H9 (cell line): Measurements from ENCODE around the gene SERPINA3. TPM values are rescaled to one million over a fixed set of nuclear protein-coding genes. Genes with fewer than 3 reads are reported as not detected.

ENCODE experiments used
- DNase-seq: peaks from one replicate; pipeline ENCODE4 v3.0.0-alpha.2; 2017
- H2AFZ ChIP-seq: one replicate; pipeline ENCODE4 v1.6.1; 2013; ENCODE audit warnings: mild to moderate bottlenecking, low read length, control low read depth, moderate library complexity
- H2AK5ac ChIP-seq: 2 replicates; pipeline ENCODE4 v1.6.1; 2013; ENCODE audit warnings: low read length, control low read depth, mixed read lengths; ENCODE audit not compliant: insufficient read length
- H2BK120ac ChIP-seq: one replicate; pipeline ENCODE4 v1.6.1; 2013; ENCODE audit warnings: low read depth, mild to moderate bottlenecking, low read length, control low read depth, inconsistent platforms; ENCODE audit not compliant: poor library complexity, severe bottlenecking
- H2BK12ac ChIP-seq: 2 replicates; pipeline ENCODE4 v1.6.1; 2013; ENCODE audit warnings: low read length, control low read depth, mixed read lengths, low read depth; ENCODE audit not compliant: insufficient read length
- H2BK15ac ChIP-seq: 2 replicates; pipeline ENCODE4 v1.6.1; 2013; ENCODE audit warnings: low read depth, low read length, control low read depth
- H2BK20ac ChIP-seq: one replicate; pipeline ENCODE4 v1.6.1; 2013; ENCODE audit warnings: low read depth, mild to moderate bottlenecking, low read length, control low read depth, inconsistent platforms; ENCODE audit not compliant: poor library complexity, severe bottlenecking
- H2BK5ac ChIP-seq: 2 replicates; pipeline ENCODE4 v1.6.1; 2013; ENCODE audit warnings: low read length, control low read depth, mixed read lengths; ENCODE audit not compliant: insufficient read length
- H3K14ac ChIP-seq: 2 replicates; pipeline ENCODE4 v1.6.1; 2013; ENCODE audit warnings: low read length, control low read depth; ENCODE audit not compliant: insufficient read depth
- H3K18ac ChIP-seq: 2 replicates; pipeline ENCODE4 v1.6.1; 2013; ENCODE audit warnings: low read depth, mild to moderate bottlenecking, mixed read lengths, low read length, control low read depth; ENCODE audit not compliant: insufficient read length
- H3K23ac ChIP-seq: 2 replicates; pipeline ENCODE4 v1.6.1; 2013; ENCODE audit warnings: low read length, control low read depth, mixed read lengths, low read depth; ENCODE audit not compliant: insufficient read length
- H3K23me2 ChIP-seq: 2 replicates; pipeline ENCODE4 v1.6.1; 2013; ENCODE audit warnings: low read depth, mild to moderate bottlenecking, mixed read lengths, low read length, control low read depth; ENCODE audit not compliant: insufficient read length, poor library complexity, severe bottlenecking
- H3K27ac ChIP-seq: 2 replicates; pipeline ENCODE4 v1.5.1; 2013; ENCODE audit warnings: low read length, control low read depth, mixed read lengths, low read depth; ENCODE audit not compliant: insufficient read length
- H3K27me3 ChIP-seq: 2 replicates; pipeline ENCODE4 v1.6.1; 2013; ENCODE audit warnings: low read length, control low read depth, inconsistent platforms; ENCODE audit not compliant: insufficient read depth
- H3K4ac ChIP-seq: 2 replicates; pipeline ENCODE4 v1.6.1; 2013; ENCODE audit warnings: low read depth, mild to moderate bottlenecking, control low read depth, inconsistent platforms, low read length, moderate library complexity
- H3K4me1 ChIP-seq: 2 replicates; pipeline ENCODE4 v1.6.1; 2013; ENCODE audit warnings: low read length, control low read depth, inconsistent platforms; ENCODE audit not compliant: insufficient read depth
- H3K4me2 ChIP-seq: 2 replicates; pipeline ENCODE4 v1.6.1; 2013; ENCODE audit warnings: low read length, control low read depth, mixed read lengths; ENCODE audit not compliant: insufficient read length, insufficient read depth
- H3K56ac ChIP-seq: 2 replicates; pipeline ENCODE4 v1.6.1; 2013; ENCODE audit warnings: low read depth, mild to moderate bottlenecking, mixed read lengths, low read length, control low read depth; ENCODE audit not compliant: insufficient read length
- H3K79me1 ChIP-seq: 2 replicates; pipeline ENCODE4 v1.6.1; 2013; ENCODE audit warnings: low read depth, mild to moderate bottlenecking, moderate library complexity, low read length, control low read depth, inconsistent platforms; ENCODE audit not compliant: insufficient read depth, poor library complexity, severe bottlenecking
- H3K79me2 ChIP-seq: 2 replicates; pipeline ENCODE4 v1.6.1; 2013; ENCODE audit warnings: low read length, control low read depth, inconsistent platforms; ENCODE audit not compliant: insufficient read depth
- H3K9ac ChIP-seq: 2 replicates; pipeline ENCODE4 v1.6.1; 2013; ENCODE audit warnings: low read length, control low read depth, mixed read lengths; ENCODE audit not compliant: insufficient read length; ENCODE audit errors: extremely low read depth
- H3K9me3 ChIP-seq: one replicate; pipeline ENCODE4 v1.6.1; 2013; ENCODE audit warnings: low read depth, low read length, inconsistent platforms; ENCODE audit not compliant: control insufficient read depth
- H3T11ph ChIP-seq: one replicate; pipeline ENCODE4 v1.6.1; 2013; ENCODE audit warnings: mild to moderate bottlenecking, low read length, control low read depth, inconsistent platforms
- H4K20me1 ChIP-seq: one replicate; pipeline ENCODE4 v1.6.1; 2013; ENCODE audit not compliant: control insufficient read depth, insufficient read length, insufficient read depth
- H4K5ac ChIP-seq: 2 replicates; pipeline ENCODE4 v1.6.1; 2013; ENCODE audit warnings: low read depth, mild to moderate bottlenecking, mixed read lengths, low read length, control low read depth; ENCODE audit not compliant: insufficient read length
- H4K8ac ChIP-seq: replicated peaks from 2 replicates; pipeline ENCODE4 v1.6.1; 2013; ENCODE audit warnings: low read length, control low read depth, mixed read lengths, low read depth; ENCODE audit not compliant: insufficient read length
- H4K91ac ChIP-seq: 2 replicates; pipeline ENCODE4 v1.6.1; 2013; ENCODE audit warnings: low read depth, mild to moderate bottlenecking, moderate library complexity, mixed read lengths, low read length, control low read depth; ENCODE audit not compliant: insufficient read length
- H3K27ac Mint-ChIP-seq, 3 experiments: 2 replicates in 2 of 3; 3 replicates in 1 of 3; pipeline ENCODE4 v1.8.0; 2020 to 2021; ENCODE audit warnings: mixed read lengths in 3 of 3, mild to moderate bottlenecking in 1 of 3, moderate library complexity in 1 of 3
- H3K27me3 Mint-ChIP-seq: 2 replicates; pipeline ENCODE4 v1.8.0; 2021; ENCODE audit warnings: low read depth, mild to moderate bottlenecking, moderate library complexity, mixed read lengths
- H3K36me3 Mint-ChIP-seq, 3 experiments: 2 replicates in 2 of 3; 3 replicates in 1 of 3; pipeline ENCODE4 v1.8.0; 2020 to 2021; ENCODE audit warnings: low read depth in 3 of 3, mixed read lengths in 3 of 3; ENCODE audit not compliant: insufficient read depth in 1 of 3
- H3K4me1 Mint-ChIP-seq, 2 experiments: 2 replicates each; pipeline ENCODE4 v1.8.0; 2020; ENCODE audit warnings: mixed read lengths in 2 of 2
- H3K4me3 Mint-ChIP-seq, 2 experiments: 2 replicates in 1 of 2; 3 replicates in 1 of 2; pipeline ENCODE4 v1.8.0; 2020 to 2021; ENCODE audit warnings: mild to moderate bottlenecking in 2 of 2, mixed read lengths in 2 of 2, moderate library complexity in 1 of 2
- H3K9me3 Mint-ChIP-seq, 2 experiments: 2 replicates in 1 of 2; 3 replicates in 1 of 2; pipeline ENCODE4 v1.8.0; 2020; ENCODE audit warnings: mild to moderate bottlenecking in 2 of 2, mixed read lengths in 2 of 2, moderate library complexity in 1 of 2
- WGBS: extraction: QIAGEN DNeasy Blood & Tissue Kit; methylation state at CpG from one replicate; pipeline ENCODE4 v1.1.7; 2013; ENCODE audit warnings: missing lambda C conversion rate, low lambda C conversion rate, mixed read lengths; ENCODE audit not compliant: insufficient read length; ENCODE audit errors: extremely low coverage; 5-methylcytosine and 5-hydroxymethylcytosine counted together
- total RNA-seq: library from RNA; stranded (reverse); gene quantifications from 2 replicates; pipeline ENCODE4 v1.2.1, GENCODE V29; 2021
- TF ChIP-seq, protein P1 (sequence below): fragments of 200-600 bp; sonication (generic); conservative IDR thresholded peaks from 3 replicates; pipeline ENCODE4 v1.8.0; 2021; ENCODE audit warnings: antibody characterized with exemption, mild to moderate bottlenecking

The SERPINA3 gene
- total RNA-seq, 1 experiment from 2014 or later = not detected

DNA sequence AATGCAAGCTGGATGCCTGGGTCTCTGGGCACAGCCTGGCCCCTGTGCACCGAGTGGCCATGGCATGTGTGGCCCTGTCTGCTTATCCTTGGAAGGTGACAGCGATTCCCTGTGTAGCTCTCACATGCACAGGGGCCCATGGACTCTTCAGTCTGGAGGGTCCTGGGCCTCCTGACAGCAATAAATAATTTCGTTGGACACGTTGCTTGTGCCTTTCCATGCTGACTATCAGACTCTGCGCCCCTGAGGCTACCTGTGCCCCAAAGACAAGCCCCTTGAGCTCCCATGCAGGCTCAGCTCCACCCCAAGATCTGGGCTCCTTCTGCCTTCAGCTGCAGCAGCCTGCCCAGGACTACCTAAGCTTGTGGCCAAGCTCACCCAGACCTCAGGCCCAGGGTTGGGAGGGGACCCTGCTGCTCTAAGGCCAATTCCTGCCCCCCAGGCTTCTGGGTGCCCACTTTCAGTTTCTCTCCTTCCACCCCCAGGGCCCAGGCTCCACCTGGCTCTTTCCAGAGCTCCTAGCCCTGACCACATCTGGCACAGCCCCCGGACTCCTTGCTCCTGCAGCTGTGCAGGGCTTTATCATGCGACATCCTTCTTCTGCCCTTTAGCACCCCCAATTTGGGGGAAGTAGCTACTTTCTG lies 11.8 kb downstream of the SERPINA3 start:
- Histone ChIP-seq H2AK5ac (no peak overlapping the region), H3T11ph (no peak overlapping the region)
- H3K27me3 Mint-ChIP-seq = peaks cover 14% of the 10 kb centered on the region

More for the DNA sequence above, 11.8 kb downstream of the SERPINA3 start:
- Histone ChIP-seq H4K5ac (no peak overlapping the region), H3K18ac (no peak overlapping the region), H3K4me1 (no peaks in the 10 kb centered on the region), H2BK12ac (no peak overlapping the region), H2BK5ac (no peak overlapping the region), H3K9ac (no peak overlapping the region), H2BK15ac (no peak overlapping the region), H3K56ac (no peak overlapping the region), H2BK120ac (no peak overlapping the region), H3K4me2 (no peak overlapping the region), H2AFZ (no peak overlapping the region), H4K91ac (no peak overlapping the region), H3K79me1 (no peaks in the 10 kb centered on the region), H3K27me3 (no peaks in the 10 kb centered on the region), H3K14ac (no peak overlapping the region), H3K4ac (no peak overlapping the region), H3K9me3 (no peaks in the 10 kb centered on the region), H2BK20ac (no peak overlapping the region), H3K27ac (no peak overlapping the region), H3K23ac (no peak overlapping the region), H3K79me2 (no peaks in the 10 kb centered on the region), H4K20me1 (no peaks in the 10 kb centered on the region), H3K23me2 (no peaks in the 10 kb centered on the region), H4K8ac (no peak overlapping the region)
- Mint-ChIP-seq H3K36me3 (peaks cover 0 to 6% (median under 1%) of the 10 kb centered on the region in 3 experiments; a peak in 3 of 7 replicates), H3K4me3 (no peak overlapping the region), H3K9me3 (peaks cover 10 to 13% of the 10 kb centered on the region in 2 experiments), H3K4me1 (no peaks in the 10 kb centered on the region), H3K27ac (no peak overlapping the region)
- no CpG with 5 or more reads among the region's 7 CpGs for WGBS
- TF ChIP-seq, protein P1, sequence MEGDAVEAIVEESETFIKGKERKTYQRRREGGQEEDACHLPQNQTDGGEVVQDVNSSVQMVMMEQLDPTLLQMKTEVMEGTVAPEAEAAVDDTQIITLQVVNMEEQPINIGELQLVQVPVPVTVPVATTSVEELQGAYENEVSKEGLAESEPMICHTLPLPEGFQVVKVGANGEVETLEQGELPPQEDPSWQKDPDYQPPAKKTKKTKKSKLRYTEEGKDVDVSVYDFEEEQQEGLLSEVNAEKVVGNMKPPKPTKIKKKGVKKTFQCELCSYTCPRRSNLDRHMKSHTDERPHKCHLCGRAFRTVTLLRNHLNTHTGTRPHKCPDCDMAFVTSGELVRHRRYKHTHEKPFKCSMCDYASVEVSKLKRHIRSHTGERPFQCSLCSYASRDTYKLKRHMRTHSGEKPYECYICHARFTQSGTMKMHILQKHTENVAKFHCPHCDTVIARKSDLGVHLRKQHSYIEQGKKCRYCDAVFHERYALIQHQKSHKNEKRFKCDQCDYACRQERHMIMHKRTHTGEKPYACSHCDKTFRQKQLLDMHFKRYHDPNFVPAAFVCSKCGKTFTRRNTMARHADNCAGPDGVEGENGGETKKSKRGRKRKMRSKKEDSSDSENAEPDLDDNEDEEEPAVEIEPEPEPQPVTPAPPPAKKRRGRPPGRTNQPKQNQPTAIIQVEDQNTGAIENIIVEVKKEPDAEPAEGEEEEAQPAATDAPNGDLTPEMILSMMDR = no peak
- DNase-seq = no peak
